Aortic smooth muscle cell (primary cell): ENCODE results near the gene OR8H1. TPM values are rescaled to one million over a fixed set of nuclear protein-coding genes. Genes with fewer than 3 reads are reported as not detected.

Experiments used
- total RNA-seq: library from RNA; depleted of rRNA; stranded (reverse); fragments of >200 nt; gene quantifications from 2 replicates; pipeline ENCODE4 v1.2.3, GENCODE V29; 2014

OR8H1 gene, protein sequence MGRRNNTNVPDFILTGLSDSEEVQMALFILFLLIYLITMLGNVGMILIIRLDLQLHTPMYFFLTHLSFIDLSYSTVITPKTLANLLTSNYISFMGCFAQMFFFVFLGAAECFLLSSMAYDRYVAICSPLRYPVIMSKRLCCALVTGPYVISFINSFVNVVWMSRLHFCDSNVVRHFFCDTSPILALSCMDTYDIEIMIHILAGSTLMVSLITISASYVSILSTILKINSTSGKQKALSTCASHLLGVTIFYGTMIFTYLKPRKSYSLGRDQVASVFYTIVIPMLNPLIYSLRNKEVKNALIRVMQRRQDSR
- total RNA-seq = not detected in 2 replicates

DNA sequence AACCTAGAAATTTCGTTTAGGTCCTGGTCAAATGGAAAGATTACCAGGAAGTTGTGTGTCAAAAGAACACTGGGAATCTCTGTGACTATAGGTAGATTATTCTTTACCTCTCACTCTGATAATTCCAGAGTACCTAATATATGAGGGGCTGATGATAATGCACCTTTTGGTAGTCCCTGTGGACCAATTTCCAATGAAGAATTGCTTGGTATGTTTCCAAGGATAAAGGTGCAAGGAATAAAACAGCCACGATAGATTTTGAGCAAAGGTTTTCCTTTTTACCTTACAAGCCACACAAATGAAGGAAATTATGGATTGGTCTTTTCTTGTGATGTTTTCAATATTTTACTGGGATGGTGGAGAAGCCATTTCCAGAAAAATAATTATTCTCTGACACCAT lies at the start of gene OR8H1:
Gene OR8H1, minus strand, starts transcription at position 101 of the 400 bp plus-strand sequence. CDS start 1,192 bp downstream, outside the sequence.

DNA sequence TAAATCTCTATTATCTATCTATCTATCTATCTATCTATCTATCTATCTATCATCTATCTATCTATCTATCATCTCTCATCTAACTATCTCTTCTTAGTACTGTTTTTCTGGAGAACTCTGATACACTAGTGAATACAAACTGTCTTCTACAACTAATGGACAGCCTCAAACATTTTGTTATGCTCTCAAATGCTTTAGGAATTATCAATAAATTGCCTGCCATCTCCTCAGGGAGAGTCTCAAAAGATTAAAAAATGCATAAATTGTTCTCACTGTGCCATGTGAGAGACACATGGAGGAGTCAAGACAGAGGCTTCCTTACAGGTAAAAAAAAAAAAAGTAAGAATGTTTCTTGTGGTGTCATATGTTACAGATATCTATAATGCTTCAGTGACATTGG lies 22.8 kb upstream of the OR8H1 start, which contains the start of gene OR8K3:
Gene OR8K3, plus strand, starts transcription at position 301 of the 400 bp plus-strand sequence. CDS start 3,163 bp downstream, outside the sequence.

DNA sequence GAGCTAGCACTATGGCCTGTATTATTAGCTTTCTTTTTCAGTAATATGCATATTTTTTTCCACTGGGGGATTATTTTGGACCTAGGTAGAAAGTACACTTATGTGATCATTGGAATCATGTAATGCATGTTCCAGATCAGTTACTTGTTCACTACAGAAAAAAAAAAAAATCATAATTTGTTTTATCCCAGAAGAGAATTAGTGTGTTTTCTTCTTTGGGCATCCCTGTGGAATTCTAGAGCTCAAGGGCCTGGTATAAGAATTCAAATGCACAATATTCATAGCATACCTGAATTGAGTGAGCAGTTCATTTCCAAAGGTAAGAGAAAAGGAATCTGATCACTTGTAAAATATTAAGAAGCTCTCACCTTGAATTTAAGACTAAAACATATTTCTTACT lies 18.2 kb downstream of the OR8H1 start, which contains the start of gene OR5T1:
Gene OR5T1, plus strand, starts transcription at position 301 of the 400 bp plus-strand sequence. CDS start 1,485 bp downstream, outside the sequence.

DNA sequence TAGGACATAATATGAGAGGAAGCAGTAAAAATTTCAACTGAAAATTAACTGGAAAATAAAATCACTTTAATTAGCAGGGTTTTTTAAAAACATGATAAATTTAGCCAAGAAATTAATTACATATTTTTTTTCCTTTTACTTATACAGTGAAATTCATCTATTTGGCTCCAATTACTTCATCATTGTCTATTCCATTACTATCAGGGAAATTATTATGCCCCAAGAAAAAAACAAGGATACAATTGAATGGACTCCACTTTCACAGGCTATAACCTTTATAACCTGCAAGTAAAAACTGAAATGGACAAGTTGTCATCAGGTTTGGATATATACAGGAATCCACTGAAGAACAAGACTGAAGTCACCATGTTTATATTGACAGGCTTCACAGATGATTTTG lies 40.1 kb downstream of the OR8H1 start, which contains the start of gene OR5T3:
Gene OR5T3, plus strand, starts transcription at position 301 of the 400 bp plus-strand sequence. Its CDS starts 0 bp downstream, at position 301.

Other genes starting within 250 kb of the OR8H1 start
- not detected in 2 replicates for gene OR8I2, start 198.9 kb downstream of the OR8H1 start, total RNA-seq
- gene OR8H2, start 188.6 kb downstream of the OR8H1 start, total RNA-seq = not detected in 2 replicates
- not detected in 2 replicates for gene OR8H3, start 169.9 kb downstream of the OR8H1 start, total RNA-seq
- gene OR8J3, start 152.1 kb downstream of the OR8H1 start, total RNA-seq = not detected in 2 replicates
- not detected in 2 replicates for gene OR8K5, start 131.9 kb downstream of the OR8H1 start, total RNA-seq
- gene OR5J2, start 115.6 kb downstream of the OR8H1 start, total RNA-seq = not detected in 2 replicates
- not detected in 2 replicates for gene OR5T2, start 58.0 kb downstream of the OR8H1 start, total RNA-seq
- gene OR5T3, start 40.0 kb downstream of the OR8H1 start, total RNA-seq = not detected in 2 replicates
- not detected in 2 replicates for gene OR5T1, start 18.1 kb downstream of the OR8H1 start, total RNA-seq
- not detected in 2 replicates for gene OR8K3, start 22.9 kb upstream of the OR8H1 start, total RNA-seq
- not detected in 2 replicates for gene OR8K1, start 53.8 kb upstream of the OR8H1 start, total RNA-seq
- gene OR8J1, start 62.0 kb upstream of the OR8H1 start, total RNA-seq = not detected in 2 replicates
- not detected in 2 replicates for gene OR8U1, start 83.4 kb upstream of the OR8H1 start, total RNA-seq
- gene OR5AL1, start 120.4 kb upstream of the OR8H1 start, total RNA-seq = not detected in 2 replicates
- gene OR5M3, start 181.1 kb upstream of the OR8H1 start, total RNA-seq = not detected in 2 replicates
- not detected in 2 replicates for gene OR5M8, start 199.1 kb upstream of the OR8H1 start, total RNA-seq